ENCODE measurements around the gene ZBTB42.

ZBTB42 gene

DNA sequence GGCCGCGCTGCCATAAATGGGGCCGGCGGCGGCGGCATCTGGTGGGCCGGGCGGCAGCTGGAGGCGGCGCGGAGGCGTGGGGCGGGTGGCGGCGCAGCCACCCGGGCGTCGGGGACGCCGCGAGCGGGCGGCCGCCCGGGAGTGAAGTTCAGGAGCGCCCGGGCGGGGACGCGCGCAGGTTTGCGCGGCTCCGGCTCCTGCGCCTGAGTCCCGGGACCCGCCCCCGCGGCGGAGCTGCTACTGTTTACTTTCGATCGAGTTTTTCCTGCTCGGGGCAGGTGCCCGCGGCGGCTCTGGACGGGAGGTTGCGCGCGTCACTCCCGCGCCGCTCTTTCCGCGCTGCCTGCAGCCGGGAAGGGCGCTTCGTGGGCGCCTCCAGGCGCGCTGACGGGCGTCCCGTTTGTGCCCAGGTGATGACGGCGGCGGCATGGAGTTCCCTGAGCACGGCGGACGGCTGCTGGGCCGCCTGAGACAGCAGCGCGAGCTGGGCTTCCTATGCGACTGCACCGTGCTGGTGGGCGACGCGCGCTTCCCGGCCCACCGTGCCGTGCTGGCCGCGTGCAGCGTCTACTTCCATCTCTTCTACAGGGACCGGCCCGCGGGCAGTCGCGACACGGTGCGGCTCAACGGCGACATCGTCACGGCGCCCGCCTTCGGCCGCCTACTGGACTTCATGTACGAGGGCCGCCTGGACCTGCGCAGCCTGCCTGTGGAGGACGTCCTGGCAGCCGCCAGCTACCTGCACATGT lies at the start of gene ZBTB42:
Gene ZBTB42, plus strand, starts transcription at position 331 of the 749 bp plus-strand sequence. Its CDS starts 97 bp downstream, at position 428.
- peaks cover 44% of the 10 kb centered on the region for H3K27me3 Mint-ChIP-seq (ENCODE audit: low read depth, poor library complexity)
- peak within 1 kb of the TSS; percentile 84 for H3K4me3 Mint-ChIP-seq
- H3K36me3 Mint-ChIP-seq (ENCODE audit: low read depth) = no peaks in the 10 kb centered on the region
- H3K4me1 Mint-ChIP-seq = peaks cover 53% of the 10 kb centered on the region
- TF ChIP-seq CTCF (IDR thresholded peaks at IDR 0.05) = no peak
- DNase-seq = peak; percentile 67
- no peaks in the 10 kb centered on the region for H3K9me3 Mint-ChIP-seq
- H3K27ac Mint-ChIP-seq = no peak within 1 kb of the TSS

GRCh38 chr14:104751539-104752422 lies 49.1 kb upstream of the ZBTB42 start:
- H3K27ac Mint-ChIP-seq = no peak overlapping the region
- peaks cover 6% of the 10 kb centered on the region for H3K27me3 Mint-ChIP-seq (ENCODE audit: low read depth, poor library complexity)
- H3K4me3 Mint-ChIP-seq = peak overlapping the region; percentile 91
- peaks cover 25% of the 10 kb centered on the region for H3K9me3 Mint-ChIP-seq
- no peak for TF ChIP-seq CTCF (IDR thresholded peaks at IDR 0.05)
- H3K4me1 Mint-ChIP-seq = peaks cover 46% of the 10 kb centered on the region
- peaks cover 13% of the 10 kb centered on the region for H3K36me3 Mint-ChIP-seq (ENCODE audit: low read depth)
- DNase-seq = no peak

GRCh38 chr14:104752423-104752734 lies 48.5 kb upstream of the ZBTB42 start:
- Mint-ChIP-seq H3K4me3 (peak overlapping the region; percentile 91), H3K9me3 (peaks cover 25% of the 10 kb centered on the region), H3K27me3 (ENCODE audit: low read depth, poor library complexity) (peaks cover 4% of the 10 kb centered on the region), H3K27ac (no peak overlapping the region), H3K36me3 (ENCODE audit: low read depth) (peaks cover 17% of the 10 kb centered on the region), H3K4me1 (peaks cover 40% of the 10 kb centered on the region)
- TF ChIP-seq CTCF (IDR thresholded peaks at IDR 0.05) = no peak
- DNase-seq = no peak

GRCh38 chr14:104752735-104753527 lies 48.0 kb upstream of the ZBTB42 start, which contains the start of gene SIVA1:
TSS of gene SIVA1 (plus strand) at chr14:104753147. CDS start at chr14:104753202, 55 bp downstream.
- peaks cover 4% of the 10 kb centered on the region for H3K27me3 Mint-ChIP-seq (ENCODE audit: low read depth, poor library complexity)
- TF ChIP-seq CTCF (IDR thresholded peaks at IDR 0.05) = no peak
- H3K9me3 Mint-ChIP-seq = peaks cover 25% of the 10 kb centered on the region
- peak; percentile 100 for DNase-seq
- H3K4me1 Mint-ChIP-seq = peaks cover 34% of the 10 kb centered on the region
- H3K27ac Mint-ChIP-seq = peak within 1 kb of the TSS; percentile 96
- H3K4me3 Mint-ChIP-seq = peak within 1 kb of the TSS; percentile 91
- peaks cover 18% of the 10 kb centered on the region for H3K36me3 Mint-ChIP-seq (ENCODE audit: low read depth)

- H3K4me1 Mint-ChIP-seq = peaks cover 27% of the 10 kb centered on the region
- TF ChIP-seq CTCF (IDR thresholded peaks at IDR 0.05) = no peak
- DNase-seq = no peak
- H3K36me3 Mint-ChIP-seq (ENCODE audit: low read depth) = peaks cover 18% of the 10 kb centered on the region
- peaks cover 25% of the 10 kb centered on the region for H3K9me3 Mint-ChIP-seq
- H3K27me3 Mint-ChIP-seq (ENCODE audit: low read depth, poor library complexity) = peaks cover 4% of the 10 kb centered on the region
- peak overlapping the region; percentile 70 for H3K27ac Mint-ChIP-seq
- H3K4me3 Mint-ChIP-seq = peak overlapping the region; percentile 91
Observed at GRCh38 chr14:104753528-104754212, 47.2 kb upstream of the ZBTB42 start.
